Fibroblast of lung (primary cell): ENCODE results near the gene ZNF747.

ENCODE experiments used
- EZH2 ChIP-seq: IDR thresholded peaks from 2 replicates; pipeline ENCODE4 v1.5.1; 2012; ENCODE audit warnings: low read length, control low read depth, mild to moderate bottlenecking; ENCODE audit errors: missing control alignments
- TF ChIP-seq, protein P1 (sequence below), 2 donors: IDR thresholded peaks in 1 of 2; conservative IDR thresholded peaks in 1 of 2; 1 replicate in 1 of 2; 2 replicates in 1 of 2; pipeline ENCODE4 v1.5.1; 2011 to 2012; ENCODE audit warnings: low read length in 2 of 2, control low read depth in 1 of 2, inconsistent platforms in 1 of 2, low read depth in 1 of 2, mild to moderate bottlenecking in 1 of 2

DNA sequence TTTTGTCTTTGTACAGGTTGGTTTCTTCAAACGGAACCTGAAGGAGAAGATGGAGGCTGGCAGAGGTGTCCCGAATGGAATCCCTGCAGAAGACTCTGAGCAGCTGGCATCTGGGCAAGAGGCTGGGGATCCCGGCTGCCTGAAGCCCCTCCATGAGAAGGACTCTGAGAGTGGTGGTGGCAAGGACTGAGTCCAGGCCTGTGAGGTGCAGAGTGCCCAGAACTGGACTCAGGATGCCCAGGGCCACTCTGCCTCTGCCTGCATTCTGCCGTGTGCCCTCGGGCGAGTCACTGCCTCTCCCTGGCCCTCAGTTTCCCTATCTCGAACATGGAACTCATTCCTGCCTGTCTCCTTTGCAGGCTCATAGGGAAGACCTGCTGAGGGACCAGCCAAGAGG lies 13.2 kb downstream of the ZNF747 start:
- no peak for TF ChIP-seq EZH2
- TF ChIP-seq, protein P1, sequence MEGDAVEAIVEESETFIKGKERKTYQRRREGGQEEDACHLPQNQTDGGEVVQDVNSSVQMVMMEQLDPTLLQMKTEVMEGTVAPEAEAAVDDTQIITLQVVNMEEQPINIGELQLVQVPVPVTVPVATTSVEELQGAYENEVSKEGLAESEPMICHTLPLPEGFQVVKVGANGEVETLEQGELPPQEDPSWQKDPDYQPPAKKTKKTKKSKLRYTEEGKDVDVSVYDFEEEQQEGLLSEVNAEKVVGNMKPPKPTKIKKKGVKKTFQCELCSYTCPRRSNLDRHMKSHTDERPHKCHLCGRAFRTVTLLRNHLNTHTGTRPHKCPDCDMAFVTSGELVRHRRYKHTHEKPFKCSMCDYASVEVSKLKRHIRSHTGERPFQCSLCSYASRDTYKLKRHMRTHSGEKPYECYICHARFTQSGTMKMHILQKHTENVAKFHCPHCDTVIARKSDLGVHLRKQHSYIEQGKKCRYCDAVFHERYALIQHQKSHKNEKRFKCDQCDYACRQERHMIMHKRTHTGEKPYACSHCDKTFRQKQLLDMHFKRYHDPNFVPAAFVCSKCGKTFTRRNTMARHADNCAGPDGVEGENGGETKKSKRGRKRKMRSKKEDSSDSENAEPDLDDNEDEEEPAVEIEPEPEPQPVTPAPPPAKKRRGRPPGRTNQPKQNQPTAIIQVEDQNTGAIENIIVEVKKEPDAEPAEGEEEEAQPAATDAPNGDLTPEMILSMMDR (conservative IDR thresholded peaks at IDR 0.05 in 1 of 2, IDR thresholded peaks at IDR 0.05 in 1 of 2; ENCODE audit: low read depth in 1 of 2, low read length in 2 of 2) = no peak
